GM21576 (cell line): ENCODE measurements around the gene ARID4A.
"Not testable (repeated sequence)": the region's sequence is repeated elsewhere in the genome, so short reads cannot be mapped to it uniquely, and the experiment has no call there.

Source experiments
- ATAC-seq: cut with Tn5 transposase; IDR thresholded peaks from one replicate; pipeline ENCODE4 v1.9.1; 2021; ENCODE audit warnings: mild to moderate bottlenecking, moderate library complexity; ENCODE audit not compliant: unreplicated experiment

ARID4A gene

GRCh38 chr14:58292187-58292586 lies 6.2 kb upstream of the ARID4A start:
- ATAC-seq, result no peak

- ATAC-seq, result no peak
These were observed 4.2 kb upstream of the ARID4A start for GRCh38 chr14:58294201-58294600.

GRCh38 chr14:58296726-58297125 lies 1.6 kb upstream of the ARID4A start:
- ATAC-seq, result no peak

GRCh38 chr14:58297412-58297761 lies 968 bp upstream of the ARID4A start:
- ATAC-seq, result no peak

- ATAC-seq, result peak; percentile 81
These were observed 436 bp upstream of the ARID4A start for GRCh38 chr14:58297762-58298476.

GRCh38 chr14:58299401-58300330 lies 1.3 kb downstream of the ARID4A start:
- ATAC-seq, result no peak

GRCh38 chr14:58301416-58301815 lies 3.1 kb downstream of the ARID4A start:
- ATAC-seq, result no peak

GRCh38 chr14:58305730-58306129 lies 7.4 kb downstream of the ARID4A start:
- no peak for ATAC-seq

- ATAC-seq, result no peak
These were observed 9.4 kb downstream of the ARID4A start for GRCh38 chr14:58307597-58308316.

- no peak for ATAC-seq
These were observed 10.7 kb downstream of the ARID4A start for GRCh38 chr14:58309086-58309485.

GRCh38 chr14:58313699-58314098 lies 15.3 kb downstream of the ARID4A start:
- no peak for ATAC-seq

GRCh38 chr14:58315606-58316005 lies 17.3 kb downstream of the ARID4A start:
- ATAC-seq, result no peak

- no peak for ATAC-seq
These were observed 28.7 kb downstream of the ARID4A start for GRCh38 chr14:58327019-58327418.

GRCh38 chr14:58331111-58331510 lies 32.8 kb downstream of the ARID4A start:
- peak; percentile 87 for ATAC-seq

- no peak for ATAC-seq
These were observed 34.2 kb downstream of the ARID4A start for GRCh38 chr14:58332561-58332960.

- ATAC-seq, result not testable (repeated sequence)
These were observed 41.3 kb downstream of the ARID4A start for GRCh38 chr14:58339666-58340065.

- ATAC-seq, result no peak
These were observed 42.9 kb downstream of the ARID4A start for GRCh38 chr14:58341152-58341748.

GRCh38 chr14:58343535-58343934 lies 45.2 kb downstream of the ARID4A start:
- not testable (repeated sequence) for ATAC-seq

- ATAC-seq, result no peak
These were observed 55.4 kb downstream of the ARID4A start for GRCh38 chr14:58353516-58354299.

GRCh38 chr14:58354808-58355207 lies 56.5 kb downstream of the ARID4A start:
- no peak for ATAC-seq
